ENCODE results near the gene FSIP1. TPM values are rescaled to one million over a fixed set of nuclear protein-coding genes. Genes with fewer than 3 reads are reported as not detected.

FSIP1 gene
- polyA plus RNA-seq, 1 experiment = 0.22 TPM

DNA sequence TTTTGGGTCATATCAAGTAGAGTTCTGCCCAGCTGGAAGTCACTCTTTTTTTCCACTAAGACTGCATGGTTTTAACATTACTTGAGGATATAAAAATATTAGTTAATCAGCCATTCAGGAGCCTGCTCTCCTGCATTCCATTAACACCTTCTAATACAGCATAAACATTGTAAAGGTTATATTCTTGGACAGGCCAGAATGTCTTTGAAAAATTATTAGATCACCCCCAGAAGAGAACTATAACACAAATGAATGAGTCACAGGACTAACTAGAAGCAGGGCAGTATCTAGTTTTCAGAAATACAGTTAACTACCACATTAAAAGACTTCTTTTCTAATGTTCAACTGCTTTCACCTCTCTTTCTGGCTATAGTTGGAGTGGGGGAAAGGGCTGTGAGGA lies 120.9 kb downstream of the FSIP1 start:
- CTCF ChIA-PET = interaction anchor here (1.4 kb wide), 1 partner anchor 21 kb away, joined by 3 read pairs; no protein-coding TSS in a partner anchor
- H3K36me3 ChIP-seq (ENCODE audit: control insufficient read depth, insufficient read depth, low read length) = no peaks in the 10 kb centered on the region
- POLR2A ChIA-PET = no interaction called here
- no peak for DNase-seq (ENCODE audit: low read depth)
- TF ChIP-seq CTCF (IDR thresholded peaks at IDR 0.05; ENCODE audit: insufficient read depth, low read depth, low read length) = no peak
- H3K27me3 ChIP-seq (ENCODE audit: control insufficient read depth, insufficient read depth, low read length) = no peaks in the 10 kb centered on the region
- no peak overlapping the region for H3K4me3 ChIP-seq (ENCODE audit: low read depth, low read length)

DNA sequence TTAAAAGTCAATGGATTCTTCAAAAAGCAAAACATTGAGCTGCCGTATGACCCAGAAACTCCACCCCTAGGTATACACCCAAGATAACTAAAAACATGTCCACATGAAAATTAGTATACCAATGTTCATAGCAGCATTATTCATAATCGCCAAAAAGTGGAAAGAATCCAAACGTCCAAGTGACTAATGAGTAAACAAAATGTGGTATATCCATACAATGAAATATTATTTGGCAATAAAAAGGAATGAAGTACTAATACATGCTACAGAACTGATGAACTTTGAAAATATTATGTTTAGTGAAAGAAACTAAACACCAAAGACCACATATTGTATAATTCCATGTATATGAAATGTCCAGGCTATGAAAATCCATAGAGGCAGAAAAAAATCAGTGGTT lies 123.9 kb downstream of the FSIP1 start:
- no peaks in the 10 kb centered on the region for H3K27me3 ChIP-seq (ENCODE audit: control insufficient read depth, insufficient read depth, low read length)
- TF ChIP-seq CTCF (IDR thresholded peaks at IDR 0.05; ENCODE audit: insufficient read depth, low read depth, low read length) = no peak
- ChIA-PET CTCF (interaction anchor here (1.1 kb wide), 1 partner anchor 30 kb away, joined by 3 read pairs; no protein-coding TSS in a partner anchor), POLR2A (no interaction called here)
- H3K4me3 ChIP-seq (ENCODE audit: low read depth, low read length) = no peak overlapping the region
- DNase-seq (ENCODE audit: low read depth) = no peak
- H3K36me3 ChIP-seq (ENCODE audit: control insufficient read depth, insufficient read depth, low read length) = no peaks in the 10 kb centered on the region

GRCh38 chr15:39657668-39658067 lies 125.0 kb downstream of the FSIP1 start:
- no peak for DNase-seq (ENCODE audit: low read depth)
- no peaks in the 10 kb centered on the region for H3K27me3 ChIP-seq (ENCODE audit: control insufficient read depth, insufficient read depth, low read length)
- POLR2A ChIA-PET = no interaction called here
- TF ChIP-seq CTCF (IDR thresholded peaks at IDR 0.05; ENCODE audit: insufficient read depth, low read depth, low read length) = no peak
- CTCF ChIA-PET = no interaction called here
- no peaks in the 10 kb centered on the region for H3K36me3 ChIP-seq (ENCODE audit: control insufficient read depth, insufficient read depth, low read length)
- no peak overlapping the region for H3K4me3 ChIP-seq (ENCODE audit: low read depth, low read length)

GRCh38 chr15:39657181-39657580 lies 125.5 kb downstream of the FSIP1 start:
- TF ChIP-seq CTCF (IDR thresholded peaks at IDR 0.05; ENCODE audit: insufficient read depth, low read depth, low read length) = no peak
- no peak overlapping the region for H3K4me3 ChIP-seq (ENCODE audit: low read depth, low read length)
- no peaks in the 10 kb centered on the region for H3K36me3 ChIP-seq (ENCODE audit: control insufficient read depth, insufficient read depth, low read length)
- no peak for DNase-seq (ENCODE audit: low read depth)
- ChIA-PET POLR2A (no interaction called here), CTCF (no interaction called here)
- no peaks in the 10 kb centered on the region for H3K27me3 ChIP-seq (ENCODE audit: control insufficient read depth, insufficient read depth, low read length)

DNA sequence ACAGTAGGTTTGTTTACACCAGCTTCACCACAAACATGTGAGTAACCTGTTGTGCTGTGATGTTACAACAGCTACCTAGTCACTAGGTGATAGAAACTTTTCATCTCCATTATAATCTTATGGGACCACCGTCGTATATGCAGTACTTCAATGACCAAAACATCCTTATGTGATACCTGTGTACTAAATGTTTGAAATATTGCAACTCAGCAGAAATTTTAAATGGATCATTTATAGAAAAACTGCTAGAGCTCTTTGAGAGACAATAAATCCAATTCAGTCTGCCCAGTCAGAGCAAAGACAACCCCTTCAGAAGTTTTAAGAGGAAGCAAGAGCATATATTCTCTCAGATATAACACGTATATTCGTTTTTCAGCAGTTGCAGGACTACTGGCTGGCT lies 128.3 kb downstream of the FSIP1 start:
- ChIA-PET POLR2A (no interaction called here), CTCF (no interaction called here)
- no peaks in the 10 kb centered on the region for H3K27me3 ChIP-seq (ENCODE audit: control insufficient read depth, insufficient read depth, low read length)
- DNase-seq (ENCODE audit: low read depth) = no peak
- no peaks in the 10 kb centered on the region for H3K36me3 ChIP-seq (ENCODE audit: control insufficient read depth, insufficient read depth, low read length)
- TF ChIP-seq CTCF (IDR thresholded peaks at IDR 0.05; ENCODE audit: insufficient read depth, low read depth, low read length) = no peak
- H3K4me3 ChIP-seq (ENCODE audit: low read depth, low read length) = no peak overlapping the region

Measured in BJ (cell line).